Naive thymus-derived CD8-positive, alpha-beta T cell (primary cell): ENCODE data around the gene NAALADL2. TPM values are rescaled to one million over a fixed set of nuclear protein-coding genes. Genes with fewer than 3 reads are reported as not detected.
"Not testable (repeated sequence)": the region's sequence is repeated elsewhere in the genome, so short reads cannot be mapped to it uniquely, and the experiment has no call there.

ENCODE experiments used
- ATAC-seq, 2 donors: fragments of 150-1000 bp; cut with Tn5 transposase in 1 of 2; sonication (Bioruptor Pico), chemical (Tn5 transposase) in 1 of 2; 1 replicate in 1 of 2; 2 replicates in 1 of 2; pipeline ENCODE4 v1.10.0; 2021; ENCODE audit warnings: mild to moderate bottlenecking in 2 of 2, moderate library complexity in 2 of 2
- POLR2A ChIA-PET: fragments of 350-600 bp; sonication (Branson Sonifier 250); formaldehyde crosslinking; loops from one replicate; lab custom pipeline; 2021; ENCODE audit warnings: antibody characterized with exemption; lab: Charles Lee
- DNase-seq, 10 donors: peaks; one replicate each; pipeline versions ENCODE4 v3.0.0 to v3.0.0-alpha.2; 2020 to 2022
- H3K27ac Mint-ChIP-seq, 10 donors: one replicate each; pipeline ENCODE4 v1.8.0; 2020 to 2022; ENCODE audit warnings: mild to moderate bottlenecking in 10 of 10, mixed read lengths in 10 of 10, moderate library complexity in 4 of 10, inconsistent platforms in 1 of 10
- H3K27me3 Mint-ChIP-seq, 5 donors: one replicate each; pipeline ENCODE4 v1.8.0; 2021 to 2022; ENCODE audit warnings: mixed read lengths in 5 of 5
- H3K36me3 Mint-ChIP-seq, 3 donors: one replicate each; pipeline ENCODE4 v1.8.0; 2020 to 2022; ENCODE audit warnings: mixed read lengths in 3 of 3, mild to moderate bottlenecking in 2 of 3, inconsistent platforms in 1 of 3
- H3K4me1 Mint-ChIP-seq, 4 donors: one replicate each; pipeline ENCODE4 v1.8.0; 2021 to 2022; ENCODE audit warnings: mixed read lengths in 4 of 4
- H3K4me3 Mint-ChIP-seq, 10 donors: one replicate each; pipeline ENCODE4 v1.8.0; 2020 to 2022; ENCODE audit warnings: mild to moderate bottlenecking in 10 of 10, mixed read lengths in 10 of 10, moderate library complexity in 6 of 10, inconsistent platforms in 1 of 10
- H3K9me3 Mint-ChIP-seq, 9 donors: one replicate each; pipeline ENCODE4 v1.8.0; 2020 to 2022; ENCODE audit warnings: mixed read lengths in 9 of 9, mild to moderate bottlenecking in 3 of 9, inconsistent platforms in 1 of 9, moderate library complexity in 1 of 9
- polyA plus RNA-seq, 3 donors: library from polyadenylated mRNA; unstranded; fragments of 300-500 nt; fragmentation: Illumina TruSeq; gene quantifications; one replicate each; pipeline ENCODE4 v1.2.3, GENCODE V29; 2021
- total RNA-seq, 8 experiments: library from RNA in 2 of 8; stranded (reverse) in 2 of 8; gene quantifications; one replicate each; pipeline ENCODE4 v1.2.3 and lab custom pipeline; 2021 to 2026

NAALADL2 gene
- total and polyA plus RNA-seq, 5 experiments from 2014 or later = 0.44 to 1.3 (median 0.88) TPM; not detected in 1

DNA sequence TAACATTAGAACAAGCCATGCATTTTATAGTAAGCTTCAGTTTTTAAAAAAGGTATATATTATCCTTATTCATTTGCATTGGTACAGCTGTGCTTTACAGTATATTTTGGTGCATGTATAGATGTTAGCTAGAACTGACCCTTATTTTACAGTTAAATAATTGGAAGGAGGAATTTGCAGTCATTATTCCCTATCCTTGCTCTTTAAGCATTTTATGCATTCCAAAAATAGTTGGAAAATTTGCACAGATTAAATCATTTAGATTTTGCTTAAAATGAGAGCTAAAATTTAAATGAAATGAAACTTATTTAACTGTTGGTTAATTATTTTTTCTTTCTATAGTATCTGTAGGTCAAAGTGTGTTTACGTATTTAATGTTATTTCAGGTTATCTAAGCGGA lies 667.1 kb downstream of the NAALADL2 start:
- peaks cover 0 to 7% (median 1%) of the 10 kb centered on the region in 4 donors for H3K4me1 Mint-ChIP-seq
- H3K9me3 Mint-ChIP-seq = peaks cover 0 to 10% (median 0%) of the 10 kb centered on the region in 9 donors
- H3K36me3 Mint-ChIP-seq = no peaks in the 10 kb centered on the region
- POLR2A ChIA-PET = no interaction called here
- H3K4me3 Mint-ChIP-seq = peak overlapping the region in 5 of 10 donors; percentile 3 to 59 (median 50)
- H3K27me3 Mint-ChIP-seq = no peaks in the 10 kb centered on the region
- DNase-seq (no peak), ATAC-seq (no peak)
- H3K27ac Mint-ChIP-seq = no peak overlapping the region

- POLR2A ChIA-PET = no interaction called here
- Mint-ChIP-seq H3K4me3 (peak overlapping the region in 6 of 10 donors; percentile 3 to 59 (median 40)), H3K27me3 (no peaks in the 10 kb centered on the region), H3K4me1 (peaks cover 0 to 7% (median 1%) of the 10 kb centered on the region in 4 donors), H3K9me3 (peaks cover 0 to 10% (median 0%) of the 10 kb centered on the region in 9 donors), H3K27ac (peak overlapping the region in 1 of 10 donors; percentile 64), H3K36me3 (no peaks in the 10 kb centered on the region)
- DNase-seq = no peak
- no peak for ATAC-seq
These were observed 667.6 kb downstream of the NAALADL2 start for GRCh38 chr3:175526609-175527280.

GRCh38 chr3:175528693-175529092 lies 669.6 kb downstream of the NAALADL2 start:
- H3K36me3 Mint-ChIP-seq, H3K4me1 Mint-ChIP-seq, H3K4me3 Mint-ChIP-seq, POLR2A ChIA-PET, H3K27me3 Mint-ChIP-seq, DNase-seq, ATAC-seq, H3K27ac Mint-ChIP-seq: not testable (repeated sequence)
- H3K9me3 Mint-ChIP-seq = peaks cover 0 to 11% (median 0%) of the 10 kb centered on the region in 9 donors

DNA sequence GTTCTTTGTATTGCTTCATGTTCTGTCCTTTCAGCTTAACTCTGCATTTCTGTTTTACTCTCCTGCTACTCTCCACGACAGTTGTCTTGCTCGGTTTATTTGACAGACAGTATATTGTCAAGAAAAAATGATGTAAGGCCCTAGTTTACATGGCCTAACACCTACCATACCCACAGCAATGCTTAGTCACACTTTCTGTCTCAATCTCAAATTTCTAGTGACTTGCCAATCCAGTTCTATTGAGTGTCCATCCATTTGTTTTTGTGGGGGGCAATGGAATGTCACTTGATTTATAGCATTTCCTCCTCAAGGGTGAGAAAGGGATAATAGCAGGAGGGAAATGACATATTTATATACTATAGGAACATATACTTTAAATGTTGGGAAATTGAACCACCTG lies 676.2 kb downstream of the NAALADL2 start:
- Mint-ChIP-seq H3K4me1 (no peaks in the 10 kb centered on the region), H3K36me3 (no peaks in the 10 kb centered on the region), H3K27ac (no peak overlapping the region), H3K9me3 (peaks cover 0 to 36% (median 3%) of the 10 kb centered on the region in 9 donors), H3K4me3 (no peak overlapping the region), H3K27me3 (no peaks in the 10 kb centered on the region)
- ATAC-seq (no peak), DNase-seq (no peak)
- POLR2A ChIA-PET = no interaction called here

GRCh38 chr3:175546115-175546514 lies 687.0 kb downstream of the NAALADL2 start:
- no peak overlapping the region for H3K27ac Mint-ChIP-seq
- H3K27me3 Mint-ChIP-seq = no peaks in the 10 kb centered on the region
- DNase-seq = no peak
- no peaks in the 10 kb centered on the region for H3K36me3 Mint-ChIP-seq
- ATAC-seq = no peak
- POLR2A ChIA-PET = no interaction called here
- no peaks in the 10 kb centered on the region for H3K4me1 Mint-ChIP-seq
- no peak overlapping the region for H3K4me3 Mint-ChIP-seq
- H3K9me3 Mint-ChIP-seq = peaks cover 0 to 31% (median 17%) of the 10 kb centered on the region in 9 donors

DNA sequence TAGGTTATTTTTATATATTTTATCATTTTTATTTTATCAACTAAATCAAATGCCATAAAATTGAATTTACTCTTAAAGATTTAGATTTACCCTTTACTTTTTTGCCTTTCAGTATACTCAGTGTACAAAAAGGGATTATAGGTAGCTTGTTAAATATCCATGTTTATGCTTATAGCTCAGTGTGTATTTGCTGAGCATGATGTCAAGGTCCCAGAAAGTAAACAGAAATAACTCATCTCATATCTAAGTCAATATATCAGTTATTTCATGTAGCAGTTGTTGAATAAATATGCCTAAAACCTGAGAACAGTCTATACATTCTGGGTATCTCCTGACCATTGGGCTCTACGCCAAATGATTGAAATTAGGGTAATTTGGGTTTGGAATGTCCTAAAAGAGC lies 693.8 kb downstream of the NAALADL2 start:
- Mint-ChIP-seq H3K27ac (no peak overlapping the region), H3K36me3 (no peaks in the 10 kb centered on the region), H3K27me3 (no peaks in the 10 kb centered on the region), H3K9me3 (peaks cover 0 to 14% (median 7%) of the 10 kb centered on the region in 9 donors), H3K4me1 (no peaks in the 10 kb centered on the region), H3K4me3 (no peak overlapping the region)
- no peak for DNase-seq
- POLR2A ChIA-PET = no interaction called here
- ATAC-seq = no peak

DNA sequence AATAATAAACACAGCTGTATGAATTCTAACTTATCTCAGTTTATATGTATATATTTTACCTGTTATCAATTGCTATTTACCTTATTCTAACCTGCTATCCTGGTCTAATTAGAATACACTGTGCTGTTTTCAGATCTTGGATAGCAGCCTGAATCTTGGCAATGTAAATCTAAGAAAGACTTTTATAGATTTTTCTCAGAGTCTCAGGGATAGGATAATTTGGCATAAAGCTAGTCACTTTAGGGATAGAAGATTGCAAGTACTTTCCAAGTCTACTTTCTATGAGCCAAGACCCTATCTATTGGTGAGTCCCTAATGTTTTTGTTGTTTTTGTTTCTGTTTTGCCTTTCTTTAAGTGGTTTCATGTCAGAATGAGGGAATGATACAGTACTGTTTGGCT lies 695.7 kb downstream of the NAALADL2 start:
- DNase-seq (no peak), ATAC-seq (no peak)
- H3K9me3 Mint-ChIP-seq = peaks cover 0 to 13% (median 7%) of the 10 kb centered on the region in 9 donors
- no peak overlapping the region for H3K4me3 Mint-ChIP-seq
- POLR2A ChIA-PET = no interaction called here
- H3K36me3 Mint-ChIP-seq = no peaks in the 10 kb centered on the region
- H3K27me3 Mint-ChIP-seq = no peaks in the 10 kb centered on the region
- no peaks in the 10 kb centered on the region for H3K4me1 Mint-ChIP-seq
- no peak overlapping the region for H3K27ac Mint-ChIP-seq

DNA sequence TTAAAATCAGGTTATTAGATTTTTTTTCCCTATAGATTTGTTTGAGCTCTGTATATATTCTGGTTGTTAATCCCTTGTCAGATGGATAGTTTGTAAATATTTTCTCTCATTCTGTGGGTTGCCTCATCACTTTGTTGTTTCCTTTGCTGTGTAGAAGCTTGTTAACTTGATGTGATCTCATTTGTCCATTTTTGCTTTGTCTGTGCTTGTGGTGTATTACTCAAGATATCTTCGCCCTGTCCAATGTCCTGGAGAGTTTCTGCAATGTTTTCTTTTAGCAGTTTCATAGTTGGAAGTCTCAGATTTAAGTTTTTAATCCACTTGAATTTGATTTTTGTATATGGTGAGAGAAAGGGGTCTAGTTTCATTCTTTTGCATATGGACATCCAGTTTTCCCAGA lies 699.1 kb downstream of the NAALADL2 start:
- H3K27ac Mint-ChIP-seq = no peak overlapping the region
- no peak for DNase-seq
- H3K9me3 Mint-ChIP-seq = peaks cover 0 to 19% (median 6%) of the 10 kb centered on the region in 9 donors
- no peaks in the 10 kb centered on the region for H3K4me1 Mint-ChIP-seq
- POLR2A ChIA-PET = no interaction called here
- no peak for ATAC-seq
- no peaks in the 10 kb centered on the region for H3K27me3 Mint-ChIP-seq
- H3K4me3 Mint-ChIP-seq = no peak overlapping the region
- H3K36me3 Mint-ChIP-seq = no peaks in the 10 kb centered on the region

DNA sequence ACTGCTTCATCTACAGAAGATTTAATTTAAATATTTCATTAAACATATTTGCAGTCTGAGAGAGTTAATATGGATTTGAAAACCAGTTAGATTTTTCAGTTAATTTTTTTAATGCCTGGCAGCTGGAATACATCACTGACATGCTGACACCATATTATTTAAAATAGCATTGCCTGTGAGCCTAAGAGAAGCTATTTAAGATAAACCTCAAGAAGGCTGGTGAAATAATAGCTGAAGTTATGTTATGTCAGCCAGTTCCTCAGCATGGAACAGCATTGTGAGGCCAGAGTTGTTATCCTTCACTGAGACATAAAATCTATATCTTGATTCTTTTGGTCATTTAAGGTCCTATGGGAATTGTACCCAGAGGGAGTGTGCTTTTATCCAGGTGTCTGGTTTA lies 705.2 kb downstream of the NAALADL2 start:
- H3K9me3 Mint-ChIP-seq = peaks cover 0 to 20% (median 2%) of the 10 kb centered on the region in 9 donors
- no peak overlapping the region for H3K27ac Mint-ChIP-seq
- no peaks in the 10 kb centered on the region for H3K36me3 Mint-ChIP-seq
- DNase-seq = no peak
- POLR2A ChIA-PET = no interaction called here
- no peak overlapping the region for H3K4me3 Mint-ChIP-seq
- no peaks in the 10 kb centered on the region for H3K27me3 Mint-ChIP-seq
- ATAC-seq = no peak
- no peaks in the 10 kb centered on the region for H3K4me1 Mint-ChIP-seq

DNA sequence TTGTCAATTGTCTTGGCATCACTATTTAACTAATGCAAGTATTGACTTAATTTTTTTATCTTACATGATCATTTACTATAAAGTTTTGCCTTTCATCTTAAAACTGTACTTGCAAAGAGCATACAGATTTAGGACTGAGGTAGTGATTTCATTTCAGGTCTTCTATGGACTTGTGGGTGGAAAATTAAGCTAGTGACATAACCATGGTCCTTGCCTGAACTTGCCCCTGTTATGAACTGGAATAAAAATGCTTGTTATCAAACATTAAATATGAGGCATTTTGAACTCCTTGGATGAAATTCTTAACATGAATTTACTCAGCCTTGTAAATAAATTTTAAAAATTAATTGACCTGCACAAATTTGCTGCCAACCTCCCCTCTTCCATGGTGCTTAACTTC lies 712.0 kb downstream of the NAALADL2 start:
- Mint-ChIP-seq H3K4me1 (no peaks in the 10 kb centered on the region), H3K36me3 (no peaks in the 10 kb centered on the region), H3K27ac (no peak overlapping the region), H3K9me3 (peaks cover 0 to 13% (median 1%) of the 10 kb centered on the region in 9 donors), H3K27me3 (no peaks in the 10 kb centered on the region), H3K4me3 (no peak overlapping the region)
- DNase-seq (no peak), ATAC-seq (no peak)
- POLR2A ChIA-PET = no interaction called here

GRCh38 chr3:175573226-175573625 lies 714.1 kb downstream of the NAALADL2 start:
- Mint-ChIP-seq H3K4me3 (no peak overlapping the region), H3K4me1 (no peaks in the 10 kb centered on the region), H3K9me3 (peaks cover 0 to 11% (median 0%) of the 10 kb centered on the region in 9 donors), H3K36me3 (no peaks in the 10 kb centered on the region), H3K27me3 (no peaks in the 10 kb centered on the region), H3K27ac (no peak overlapping the region)
- no peak for ATAC-seq
- DNase-seq = no peak
- POLR2A ChIA-PET = no interaction called here

GRCh38 chr3:175580318-175580717 lies 721.2 kb downstream of the NAALADL2 start:
- no peak overlapping the region for H3K4me3 Mint-ChIP-seq
- DNase-seq = no peak
- no peaks in the 10 kb centered on the region for H3K36me3 Mint-ChIP-seq
- no peak for ATAC-seq
- POLR2A ChIA-PET = no interaction called here
- H3K27ac Mint-ChIP-seq = no peak overlapping the region
- H3K27me3 Mint-ChIP-seq = no peaks in the 10 kb centered on the region
- H3K4me1 Mint-ChIP-seq = no peaks in the 10 kb centered on the region
- peaks cover 0 to 13% (median 3%) of the 10 kb centered on the region in 9 donors for H3K9me3 Mint-ChIP-seq

DNA sequence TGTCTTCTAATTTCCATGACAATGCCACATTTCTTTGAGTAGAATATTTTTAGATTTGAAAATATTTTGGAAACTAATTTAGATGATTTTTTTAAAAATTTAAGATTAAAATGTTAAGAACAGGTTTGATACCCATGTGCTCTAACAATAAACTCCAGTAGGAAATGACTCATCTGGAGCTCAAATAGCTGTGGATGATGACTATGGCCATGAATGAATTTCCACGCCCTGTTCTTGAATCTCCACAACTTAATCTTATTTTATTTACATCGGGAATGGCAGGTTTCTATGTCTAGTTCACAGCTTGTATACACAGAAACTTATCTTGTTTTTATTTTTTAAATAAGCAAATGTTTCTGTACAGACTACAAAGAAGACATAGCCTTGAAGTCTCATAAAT lies 726.8 kb downstream of the NAALADL2 start:
- POLR2A ChIA-PET = no interaction called here
- Mint-ChIP-seq H3K27me3 (no peaks in the 10 kb centered on the region), H3K36me3 (no peaks in the 10 kb centered on the region), H3K27ac (no peak overlapping the region), H3K9me3 (peaks cover 0 to 8% (median 4%) of the 10 kb centered on the region in 9 donors), H3K4me3 (no peak overlapping the region), H3K4me1 (no peaks in the 10 kb centered on the region)
- no peak for ATAC-seq
- DNase-seq = no peak

DNA sequence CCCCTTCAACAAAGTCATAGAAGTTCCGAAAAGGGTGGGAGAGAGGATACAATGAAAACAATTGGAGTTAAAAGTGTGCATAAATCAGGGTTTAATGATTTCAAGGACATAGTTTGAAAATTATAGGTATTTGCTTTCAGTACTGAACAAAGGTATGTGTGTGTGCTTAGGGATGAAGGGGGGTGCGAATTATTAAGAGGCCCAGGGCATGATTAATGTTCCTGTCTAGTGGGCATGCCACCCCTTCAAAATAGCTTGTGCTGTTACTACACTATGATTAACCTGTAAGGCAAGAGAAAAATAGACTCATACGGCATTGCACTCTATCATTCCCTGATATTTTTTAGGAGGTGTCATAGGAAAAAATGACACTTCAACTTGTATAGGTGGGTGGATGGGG lies 731.6 kb downstream of the NAALADL2 start:
- Mint-ChIP-seq H3K27ac (no peak overlapping the region), H3K36me3 (peaks cover 0 to 4% (median 0%) of the 10 kb centered on the region in 3 donors), H3K9me3 (peaks cover 0 to 14% (median 8%) of the 10 kb centered on the region in 9 donors), H3K4me1 (no peaks in the 10 kb centered on the region), H3K27me3 (no peaks in the 10 kb centered on the region), H3K4me3 (no peak overlapping the region)
- ATAC-seq = no peak
- POLR2A ChIA-PET = no interaction called here
- no peak for DNase-seq
